GM23338 (cell line): ENCODE results near the gene HINT2. TPM values are rescaled to one million over a fixed set of nuclear protein-coding genes. Genes with fewer than 3 reads are reported as not detected.

Experiments
- ATAC-seq: fragments of 200-7000 bp; cut with Tn5 transposase; 3 replicates; pipeline ENCODE4 v1.9.1; 2020
- DNase-seq: peaks from one replicate; pipeline ENCODE4 v3.0.0-alpha.2; 2015; ENCODE audit warnings: low spot score
- H2AFZ ChIP-seq: fragments of 200-600 bp; sonication (generic); 2 replicates; pipeline ENCODE4 v1.8.0; 2016; ENCODE audit warnings: antibody characterized with exemption, mild to moderate bottlenecking, moderate library complexity
- H3F3A ChIP-seq: fragments of 200-600 bp; sonication (generic); replicated peaks from 2 replicates; pipeline ENCODE4 v1.8.0; 2017; ENCODE audit warnings: antibody characterized with exemption, mixed run types, low read depth
- H3K27ac ChIP-seq: fragments of 200-600 bp; sonication (generic); 2 replicates; pipeline ENCODE4 v1.6.1; 2016; ENCODE audit warnings: low read depth
- H3K27me3 ChIP-seq: fragments of 200-600 bp; sonication (generic); 2 replicates; pipeline ENCODE4 v1.8.0; 2016; ENCODE audit warnings: mild to moderate bottlenecking, mixed run types, moderate library complexity; ENCODE audit not compliant: insufficient read depth
- H3K36me3 ChIP-seq: fragments of 200-600 bp; sonication (generic); 2 replicates; pipeline ENCODE4 v1.8.0; 2016; ENCODE audit warnings: mild to moderate bottlenecking; ENCODE audit not compliant: insufficient read depth
- H3K4me1 ChIP-seq: fragments of 200-600 bp; sonication (generic); 2 replicates; pipeline ENCODE4 v1.8.0; 2016; ENCODE audit warnings: mild to moderate bottlenecking, moderate library complexity; ENCODE audit not compliant: insufficient read depth
- H3K4me2 ChIP-seq: fragments of 200-600 bp; sonication (generic); 2 replicates; pipeline ENCODE4 v1.7.1; 2017; ENCODE audit warnings: mixed run types
- H3K4me3 ChIP-seq: fragments of 200-600 bp; sonication (generic); 2 replicates; pipeline ENCODE4 v1.6.1; 2016; ENCODE audit warnings: mixed run types
- H3K79me2 ChIP-seq: fragments of 200-600 bp; sonication (generic); replicated peaks from 2 replicates; pipeline ENCODE4 v1.8.0; 2017; ENCODE audit warnings: mild to moderate bottlenecking; ENCODE audit not compliant: insufficient read depth
- H3K9me2 ChIP-seq: fragments of 200-600 bp; sonication (generic); 2 replicates; pipeline ENCODE4 v1.8.0; 2017; ENCODE audit not compliant: insufficient read depth
- H4K20me1 ChIP-seq: fragments of 200-600 bp; sonication (generic); replicated peaks from 2 replicates; pipeline ENCODE4 v1.8.0; 2017; ENCODE audit warnings: mild to moderate bottlenecking; ENCODE audit not compliant: insufficient read depth
- H3K27ac Mint-ChIP-seq: 2 replicates; pipeline ENCODE4 v1.8.0; 2020; ENCODE audit warnings: inconsistent platforms, mild to moderate bottlenecking, moderate library complexity, mixed read lengths
- H3K27me3 Mint-ChIP-seq: 3 replicates; pipeline ENCODE4 v1.8.0; 2022; ENCODE audit warnings: low read depth, mild to moderate bottlenecking, moderate library complexity, mixed read lengths, inconsistent platforms; ENCODE audit not compliant: insufficient read depth, poor library complexity
- H3K36me3 Mint-ChIP-seq: 3 replicates; pipeline ENCODE4 v1.8.0; 2021; ENCODE audit warnings: low read depth, mild to moderate bottlenecking, inconsistent platforms, moderate library complexity, mixed read lengths
- H3K4me1 Mint-ChIP-seq: 3 replicates; pipeline ENCODE4 v1.8.0; 2020; ENCODE audit warnings: mild to moderate bottlenecking, inconsistent platforms, mixed read lengths
- H3K4me3 Mint-ChIP-seq: 3 replicates; pipeline ENCODE4 v1.8.0; 2021; ENCODE audit warnings: moderate library complexity, mild to moderate bottlenecking, inconsistent platforms, mixed read lengths
- H3K9me3 Mint-ChIP-seq: 3 replicates; pipeline ENCODE4 v1.8.0; 2020; ENCODE audit warnings: moderate library complexity, mild to moderate bottlenecking, inconsistent platforms, mixed read lengths
- CREB1 ChIP-seq: fragments of 250-450 bp; sonication (Bioruptor Pico); IDR thresholded peaks from 2 replicates; pipeline ENCODE4 v1.5.0; 2020; ENCODE audit warnings: low read depth, mild to moderate bottlenecking, moderate library complexity
- EZH2 ChIP-seq: fragments of 200-600 bp; sonication (generic); IDR thresholded peaks from one replicate; pipeline ENCODE4 v1.8.0; 2017; ENCODE audit warnings: antibody characterized with exemption, mild to moderate bottlenecking, low read depth; ENCODE audit not compliant: unreplicated experiment
- EZH2phosphoT487 ChIP-seq: fragments of 200-600 bp; sonication (generic); IDR thresholded peaks from one replicate; pipeline ENCODE4 v1.8.1; 2018; ENCODE audit warnings: antibody characterized with exemption; ENCODE audit not compliant: unreplicated experiment
- JUNB ChIP-seq: IDR thresholded peaks from one replicate; pipeline ENCODE4 v1.6.1; 2016; ENCODE audit warnings: antibody characterized with exemption; ENCODE audit not compliant: unreplicated experiment
- NANOG ChIP-seq: IDR thresholded peaks from 2 replicates; pipeline ENCODE4 v1.6.1; 2016; ENCODE audit warnings: antibody characterized with exemption, borderline replicate concordance
- POLR2AphosphoS5 ChIP-seq: IDR thresholded peaks from 2 replicates; pipeline ENCODE4 v1.6.1; 2016; ENCODE audit warnings: antibody characterized with exemption, low read depth
- STAT1 ChIP-seq: IDR thresholded peaks from one replicate; pipeline ENCODE4 v1.6.1; 2016; ENCODE audit warnings: antibody characterized with exemption; ENCODE audit not compliant: unreplicated experiment
- ZNF114 ChIP-seq: fragments of 250-450 bp; sonication (Bioruptor Pico); IDR thresholded peaks from 2 replicates; pipeline ENCODE4 v1.5.0; 2020; ENCODE audit warnings: mild to moderate bottlenecking, moderate library complexity
- ZNF331 ChIP-seq: fragments of 250-450 bp; sonication (Bioruptor Pico); IDR thresholded peaks from 2 replicates; pipeline ENCODE4 v1.5.0; 2020; ENCODE audit warnings: low read depth, mild to moderate bottlenecking, moderate library complexity
- polyA plus RNA-seq: library from polyadenylated mRNA; unstranded; fragments of >200 nt; fragmentation: Nextera tagmentation; extraction: Ambion mirVana; gene quantifications from 2 replicates; pipeline ENCODE4 v1.2.1, GENCODE V29; 2016
- total RNA-seq: library from RNA; depleted of rRNA; stranded (reverse); fragments of >200 nt; shearing (Covaris generic); gene quantifications from 2 replicates; pipeline ENCODE4 v1.2.3, GENCODE V29; 2014
- TF ChIP-seq, protein P1 (sequence below): fragments of 250-450 bp; sonication (Bioruptor Pico); IDR thresholded peaks from 2 replicates; pipeline ENCODE4 v1.5.0; 2020; ENCODE audit warnings: mild to moderate bottlenecking, moderate library complexity
- TF ChIP-seq, protein P2 (sequence below): IDR thresholded peaks from 2 replicates; pipeline ENCODE4 v1.6.1; 2016; ENCODE audit warnings: antibody characterized with exemption
- TF ChIP-seq, protein P3 (sequence below): IDR thresholded peaks from one replicate; pipeline ENCODE4 v1.6.1; 2018; ENCODE audit warnings: antibody characterized with exemption; ENCODE audit not compliant: unreplicated experiment
- TF ChIP-seq, protein P4 (sequence below), 2 experiments: fragments of 200-600 bp in 1 of 2; sonication (generic) in 1 of 2; conservative IDR thresholded peaks; 2 replicates each; pipeline versions ENCODE4 v1.5.1 to v1.6.1; 2016 to 2017; ENCODE audit warnings: antibody characterized with exemption in 2 of 2, low read depth in 2 of 2, mild to moderate bottlenecking in 2 of 2, moderate library complexity in 1 of 2

HINT2 gene
- total and polyA plus RNA-seq, 2 experiments from 2014 or later, result 20.9 to 69.9 TPM

DNA sequence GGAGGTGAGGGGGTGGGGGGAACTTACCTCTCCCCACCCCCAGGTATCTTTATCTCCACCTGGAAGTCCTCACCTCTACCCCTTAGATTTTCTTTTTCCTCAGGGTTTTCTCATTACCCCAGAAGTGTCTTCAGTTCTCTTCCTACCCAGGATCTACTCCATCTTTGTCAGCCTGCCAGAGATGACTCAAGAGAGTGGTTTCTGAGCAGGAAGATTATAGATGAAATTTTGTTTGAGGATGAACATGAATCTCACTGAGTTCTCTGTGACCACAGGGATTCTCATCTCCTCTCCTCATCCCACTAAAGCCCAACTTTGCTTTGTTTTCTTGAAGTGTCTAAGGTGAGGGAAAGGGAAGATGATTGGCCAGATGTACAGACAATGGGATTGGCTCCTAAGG lies 5.2 kb upstream of the HINT2 start:
- H3K79me2 ChIP-seq, result no peaks in the 10 kb centered on the region
- H3K36me3 ChIP-seq, result no peaks in the 10 kb centered on the region
- H4K20me1 ChIP-seq, result no peaks in the 10 kb centered on the region
- H3K27me3 ChIP-seq, result no peaks in the 10 kb centered on the region
- H3K9me2 ChIP-seq, result no peaks in the 10 kb centered on the region
- ATAC-seq (no peak), DNase-seq (no peak)
- Mint-ChIP-seq H3K9me3 (peaks cover 3% of the 10 kb centered on the region; the same call in 2 of the 3 replicates), H3K4me3 (no peak overlapping the region; the same call in 2 of the 3 replicates), H3K4me1 (peaks cover 13% of the 10 kb centered on the region), H3K36me3 (peaks cover 2% of the 10 kb centered on the region; the same call in 1 of the 3 replicates), H3K27me3 (peaks cover 8% of the 10 kb centered on the region), H3K27ac (no peak overlapping the region)
- H3K27ac ChIP-seq, result no peak overlapping the region
- H2AFZ ChIP-seq, result no peak overlapping the region
- no peak overlapping the region for H3K4me2 ChIP-seq
- peaks cover 18% of the 10 kb centered on the region for H3K4me1 ChIP-seq
- no peaks in the 10 kb centered on the region for H3F3A ChIP-seq
- no peak overlapping the region for H3K4me3 ChIP-seq
- TF ChIP-seq JUNB (no peak), EZH2 (no peak), ZNF114 (CRISPR knock-in tag) (no peak), POLR2AphosphoS5 (no peak), CREB1 (CRISPR knock-in tag) (no peak), STAT1 (no peak), ZNF331 (CRISPR knock-in tag) (no peak), NANOG (no peak), EZH2phosphoT487 (no peak)
- TF ChIP-seq, protein P1, sequence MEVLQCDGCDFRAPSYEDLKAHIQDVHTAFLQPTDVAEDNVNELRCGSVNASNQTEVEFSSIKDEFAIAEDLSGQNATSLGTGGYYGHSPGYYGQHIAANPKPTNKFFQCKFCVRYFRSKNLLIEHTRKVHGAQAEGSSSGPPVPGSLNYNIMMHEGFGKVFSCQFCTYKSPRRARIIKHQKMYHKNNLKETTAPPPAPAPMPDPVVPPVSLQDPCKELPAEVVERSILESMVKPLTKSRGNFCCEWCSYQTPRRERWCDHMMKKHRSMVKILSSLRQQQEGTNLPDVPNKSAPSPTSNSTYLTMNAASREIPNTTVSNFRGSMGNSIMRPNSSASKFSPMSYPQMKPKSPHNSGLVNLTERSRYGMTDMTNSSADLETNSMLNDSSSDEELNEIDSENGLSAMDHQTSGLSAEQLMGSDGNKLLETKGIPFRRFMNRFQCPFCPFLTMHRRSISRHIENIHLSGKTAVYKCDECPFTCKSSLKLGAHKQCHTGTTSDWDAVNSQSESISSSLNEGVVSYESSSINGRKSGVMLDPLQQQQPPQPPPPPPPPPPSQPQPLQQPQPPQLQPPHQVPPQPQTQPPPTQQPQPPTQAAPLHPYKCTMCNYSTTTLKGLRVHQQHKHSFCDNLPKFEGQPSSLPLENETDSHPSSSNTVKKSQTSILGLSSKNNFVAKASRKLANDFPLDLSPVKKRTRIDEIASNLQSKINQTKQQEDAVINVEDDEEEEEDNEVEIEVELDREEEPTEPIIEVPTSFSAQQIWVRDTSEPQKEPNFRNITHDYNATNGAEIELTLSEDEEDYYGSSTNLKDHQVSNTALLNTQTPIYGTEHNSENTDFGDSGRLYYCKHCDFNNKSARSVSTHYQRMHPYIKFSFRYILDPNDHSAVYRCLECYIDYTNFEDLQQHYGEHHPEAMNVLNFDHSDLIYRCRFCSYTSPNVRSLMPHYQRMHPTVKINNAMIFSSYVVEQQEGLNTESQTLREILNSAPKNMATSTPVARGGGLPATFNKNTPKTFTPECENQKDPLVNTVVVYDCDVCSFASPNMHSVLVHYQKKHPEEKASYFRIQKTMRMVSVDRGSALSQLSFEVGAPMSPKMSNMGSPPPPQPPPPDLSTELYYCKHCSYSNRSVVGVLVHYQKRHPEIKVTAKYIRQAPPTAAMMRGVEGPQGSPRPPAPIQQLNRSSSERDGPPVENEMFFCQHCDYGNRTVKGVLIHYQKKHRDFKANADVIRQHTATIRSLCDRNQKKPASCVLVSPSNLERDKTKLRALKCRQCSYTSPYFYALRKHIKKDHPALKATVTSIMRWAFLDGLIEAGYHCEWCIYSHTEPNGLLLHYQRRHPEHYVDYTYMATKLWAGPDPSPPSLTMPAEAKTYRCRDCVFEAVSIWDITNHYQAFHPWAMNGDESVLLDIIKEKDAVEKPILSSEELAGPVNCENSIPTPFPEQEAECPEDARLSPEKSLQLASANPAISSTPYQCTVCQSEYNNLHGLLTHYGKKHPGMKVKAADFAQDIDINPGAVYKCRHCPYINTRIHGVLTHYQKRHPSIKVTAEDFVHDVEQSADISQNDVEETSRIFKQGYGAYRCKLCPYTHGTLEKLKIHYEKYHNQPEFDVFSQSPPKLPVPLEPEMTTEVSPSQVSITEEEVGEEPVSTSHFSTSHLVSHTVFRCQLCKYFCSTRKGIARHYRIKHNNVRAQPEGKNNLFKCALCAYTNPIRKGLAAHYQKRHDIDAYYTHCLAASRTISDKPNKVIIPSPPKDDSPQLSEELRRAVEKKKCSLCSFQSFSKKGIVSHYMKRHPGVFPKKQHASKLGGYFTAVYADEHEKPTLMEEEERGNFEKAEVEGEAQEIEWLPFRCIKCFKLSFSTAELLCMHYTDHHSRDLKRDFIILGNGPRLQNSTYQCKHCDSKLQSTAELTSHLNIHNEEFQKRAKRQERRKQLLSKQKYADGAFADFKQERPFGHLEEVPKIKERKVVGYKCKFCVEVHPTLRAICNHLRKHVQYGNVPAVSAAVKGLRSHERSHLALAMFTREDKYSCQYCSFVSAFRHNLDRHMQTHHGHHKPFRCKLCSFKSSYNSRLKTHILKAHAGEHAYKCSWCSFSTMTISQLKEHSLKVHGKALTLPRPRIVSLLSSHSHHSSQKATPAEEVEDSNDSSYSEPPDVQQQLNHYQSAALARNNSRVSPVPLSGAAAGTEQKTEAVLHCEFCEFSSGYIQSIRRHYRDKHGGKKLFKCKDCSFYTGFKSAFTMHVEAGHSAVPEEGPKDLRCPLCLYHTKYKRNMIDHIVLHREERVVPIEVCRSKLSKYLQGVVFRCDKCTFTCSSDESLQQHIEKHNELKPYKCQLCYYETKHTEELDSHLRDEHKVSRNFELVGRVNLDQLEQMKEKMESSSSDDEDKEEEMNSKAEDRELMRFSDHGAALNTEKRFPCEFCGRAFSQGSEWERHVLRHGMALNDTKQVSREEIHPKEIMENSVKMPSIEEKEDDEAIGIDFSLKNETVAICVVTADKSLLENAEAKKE (CRISPR knock-in tag), result no peak
- TF ChIP-seq, protein P2, sequence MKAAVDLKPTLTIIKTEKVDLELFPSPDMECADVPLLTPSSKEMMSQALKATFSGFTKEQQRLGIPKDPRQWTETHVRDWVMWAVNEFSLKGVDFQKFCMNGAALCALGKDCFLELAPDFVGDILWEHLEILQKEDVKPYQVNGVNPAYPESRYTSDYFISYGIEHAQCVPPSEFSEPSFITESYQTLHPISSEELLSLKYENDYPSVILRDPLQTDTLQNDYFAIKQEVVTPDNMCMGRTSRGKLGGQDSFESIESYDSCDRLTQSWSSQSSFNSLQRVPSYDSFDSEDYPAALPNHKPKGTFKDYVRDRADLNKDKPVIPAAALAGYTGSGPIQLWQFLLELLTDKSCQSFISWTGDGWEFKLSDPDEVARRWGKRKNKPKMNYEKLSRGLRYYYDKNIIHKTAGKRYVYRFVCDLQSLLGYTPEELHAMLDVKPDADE, result no peak
- TF ChIP-seq, protein P3, sequence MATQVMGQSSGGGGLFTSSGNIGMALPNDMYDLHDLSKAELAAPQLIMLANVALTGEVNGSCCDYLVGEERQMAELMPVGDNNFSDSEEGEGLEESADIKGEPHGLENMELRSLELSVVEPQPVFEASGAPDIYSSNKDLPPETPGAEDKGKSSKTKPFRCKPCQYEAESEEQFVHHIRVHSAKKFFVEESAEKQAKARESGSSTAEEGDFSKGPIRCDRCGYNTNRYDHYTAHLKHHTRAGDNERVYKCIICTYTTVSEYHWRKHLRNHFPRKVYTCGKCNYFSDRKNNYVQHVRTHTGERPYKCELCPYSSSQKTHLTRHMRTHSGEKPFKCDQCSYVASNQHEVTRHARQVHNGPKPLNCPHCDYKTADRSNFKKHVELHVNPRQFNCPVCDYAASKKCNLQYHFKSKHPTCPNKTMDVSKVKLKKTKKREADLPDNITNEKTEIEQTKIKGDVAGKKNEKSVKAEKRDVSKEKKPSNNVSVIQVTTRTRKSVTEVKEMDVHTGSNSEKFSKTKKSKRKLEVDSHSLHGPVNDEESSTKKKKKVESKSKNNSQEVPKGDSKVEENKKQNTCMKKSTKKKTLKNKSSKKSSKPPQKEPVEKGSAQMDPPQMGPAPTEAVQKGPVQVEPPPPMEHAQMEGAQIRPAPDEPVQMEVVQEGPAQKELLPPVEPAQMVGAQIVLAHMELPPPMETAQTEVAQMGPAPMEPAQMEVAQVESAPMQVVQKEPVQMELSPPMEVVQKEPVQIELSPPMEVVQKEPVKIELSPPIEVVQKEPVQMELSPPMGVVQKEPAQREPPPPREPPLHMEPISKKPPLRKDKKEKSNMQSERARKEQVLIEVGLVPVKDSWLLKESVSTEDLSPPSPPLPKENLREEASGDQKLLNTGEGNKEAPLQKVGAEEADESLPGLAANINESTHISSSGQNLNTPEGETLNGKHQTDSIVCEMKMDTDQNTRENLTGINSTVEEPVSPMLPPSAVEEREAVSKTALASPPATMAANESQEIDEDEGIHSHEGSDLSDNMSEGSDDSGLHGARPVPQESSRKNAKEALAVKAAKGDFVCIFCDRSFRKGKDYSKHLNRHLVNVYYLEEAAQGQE, result no peak
- TF ChIP-seq, protein P4, sequence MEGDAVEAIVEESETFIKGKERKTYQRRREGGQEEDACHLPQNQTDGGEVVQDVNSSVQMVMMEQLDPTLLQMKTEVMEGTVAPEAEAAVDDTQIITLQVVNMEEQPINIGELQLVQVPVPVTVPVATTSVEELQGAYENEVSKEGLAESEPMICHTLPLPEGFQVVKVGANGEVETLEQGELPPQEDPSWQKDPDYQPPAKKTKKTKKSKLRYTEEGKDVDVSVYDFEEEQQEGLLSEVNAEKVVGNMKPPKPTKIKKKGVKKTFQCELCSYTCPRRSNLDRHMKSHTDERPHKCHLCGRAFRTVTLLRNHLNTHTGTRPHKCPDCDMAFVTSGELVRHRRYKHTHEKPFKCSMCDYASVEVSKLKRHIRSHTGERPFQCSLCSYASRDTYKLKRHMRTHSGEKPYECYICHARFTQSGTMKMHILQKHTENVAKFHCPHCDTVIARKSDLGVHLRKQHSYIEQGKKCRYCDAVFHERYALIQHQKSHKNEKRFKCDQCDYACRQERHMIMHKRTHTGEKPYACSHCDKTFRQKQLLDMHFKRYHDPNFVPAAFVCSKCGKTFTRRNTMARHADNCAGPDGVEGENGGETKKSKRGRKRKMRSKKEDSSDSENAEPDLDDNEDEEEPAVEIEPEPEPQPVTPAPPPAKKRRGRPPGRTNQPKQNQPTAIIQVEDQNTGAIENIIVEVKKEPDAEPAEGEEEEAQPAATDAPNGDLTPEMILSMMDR (conservative IDR thresholded peaks at IDR 0.05; ENCODE audit: low read depth in 2 of 2), result no peak
